OCI-LY7 (cell line): Measurements from ENCODE around the gene ICAM2. TPM values are rescaled to one million over a fixed set of nuclear protein-coding genes. Genes with fewer than 3 reads are reported as not detected.

Source experiments
- BruUV-seq: library from RNA; stranded (reverse); fragments of 400-500 nt; replicated peaks from 2 replicates; lab custom pipeline; 2021; lab: Mats Ljungman, UMichigan
- CTCF ChIA-PET: fragments of 300-600 bp; sonication (Branson Sonifier 250); formaldehyde crosslinking; loops from one replicate; lab custom pipeline; 2022; ENCODE audit warnings: antibody characterized with exemption; ENCODE audit not compliant: unreplicated experiment; lab: Charles Lee
- POLR2A ChIA-PET: fragments of 300-600 bp; sonication (Branson Sonifier 250); formaldehyde crosslinking; loops from one replicate; lab custom pipeline; 2022; ENCODE audit warnings: antibody characterized with exemption; lab: Charles Lee
- DNase-seq: peaks from one replicate; pipeline ENCODE4 v3.0.0-alpha.2; 2015; ENCODE audit warnings: low spot score
- H2AFZ ChIP-seq: fragments of 200-600 bp; sonication (generic), shearing (Covaris generic); 2 replicates; pipeline ENCODE4 v1.6.1; 2014; ENCODE audit warnings: mild to moderate bottlenecking, antibody characterized with exemption, low read length, moderate library complexity
- H3K27ac ChIP-seq: fragments of 200-600 bp; sonication (generic); 2 replicates; pipeline ENCODE4 v1.5.1; 2014; ENCODE audit warnings: mixed run types, low read depth, mild to moderate bottlenecking, moderate library complexity, low read length, inconsistent platforms; ENCODE audit not compliant: poor library complexity, severe bottlenecking
- H3K36me3 ChIP-seq: fragments of 200-600 bp; sonication (generic); 2 replicates; pipeline ENCODE4 v1.6.1; 2014; ENCODE audit warnings: mild to moderate bottlenecking, antibody characterized with exemption, low read length, moderate library complexity, mixed read lengths; ENCODE audit not compliant: insufficient read depth
- H3K4me1 ChIP-seq: fragments of 200-600 bp; sonication (generic); 2 replicates; pipeline ENCODE4 v1.5.1; 2014; ENCODE audit warnings: mild to moderate bottlenecking, low read length; ENCODE audit not compliant: insufficient read depth, poor library complexity, severe bottlenecking
- H3K4me2 ChIP-seq: fragments of 200-600 bp; sonication (generic); 2 replicates; pipeline ENCODE4 v1.6.1; 2014; ENCODE audit warnings: mild to moderate bottlenecking, low read length
- H3K4me3 ChIP-seq: fragments of 200-600 bp; sonication (generic); 2 replicates; pipeline ENCODE4 v1.5.1; 2014; ENCODE audit warnings: mild to moderate bottlenecking, low read depth, low read length; ENCODE audit not compliant: poor library complexity, severe bottlenecking
- H3K79me2 ChIP-seq: fragments of 200-600 bp; sonication (generic); 2 replicates; pipeline ENCODE4 v1.6.1; 2016; ENCODE audit warnings: low read depth, mild to moderate bottlenecking, low read length, moderate library complexity, mixed read lengths; ENCODE audit not compliant: insufficient read depth
- H3K9me2 ChIP-seq: fragments of 200-600 bp; sonication (generic); 2 replicates; pipeline ENCODE4 v1.6.1; 2016; ENCODE audit warnings: mild to moderate bottlenecking, low read length, mixed read lengths; ENCODE audit not compliant: insufficient read depth
- H3K9me3 ChIP-seq: fragments of 200-600 bp; sonication (generic); 2 replicates; pipeline ENCODE4 v1.6.1; 2014; ENCODE audit warnings: mild to moderate bottlenecking, mixed run types, low read length, mixed read lengths
- H4K20me1 ChIP-seq: fragments of 200-600 bp; sonication (generic); 2 replicates; pipeline ENCODE4 v1.6.1; 2014; ENCODE audit warnings: mild to moderate bottlenecking, antibody characterized with exemption, low read length, moderate library complexity, mixed read lengths; ENCODE audit not compliant: insufficient read depth
- CTCF ChIP-seq: fragments of 200-600 bp; sonication (generic); conservative IDR thresholded peaks from 2 replicates; pipeline ENCODE4 v1.5.1; 2014; ENCODE audit warnings: mild to moderate bottlenecking, antibody characterized with exemption, low read length, moderate library complexity, mixed read lengths
- EZH2phosphoT487 ChIP-seq: fragments of 200-600 bp; sonication (generic); IDR thresholded peaks from 2 replicates; pipeline ENCODE4 v1.6.1; 2018; ENCODE audit warnings: low read depth, borderline replicate concordance, mild to moderate bottlenecking, mixed run types, antibody characterized with exemption, low read length, moderate library complexity, mixed read lengths
- intact Hi-C: fragments of 100-400 bp; cut with micrococcal nuclease; formaldehyde crosslinking; loops from one replicate; pipeline ENCODE4 v1.10.0; 2022; ENCODE audit not compliant: unreplicated experiment
- total RNA-seq, 2 experiments: library from RNA; depleted of rRNA in 1 of 2; stranded (reverse); fragments of >200 nt in 1 of 2; shearing (Covaris generic) in 1 of 2; gene quantifications; 2 replicates each; pipeline ENCODE4 v1.2.3, GENCODE V29; 2014 to 2022

The ICAM2 gene
- total RNA-seq, 2 experiments from 2014 or later: 88.7 to 112 TPM

GRCh38 chr17:64025732-64026294 lies 5.4 kb upstream of the ICAM2 start:
- ChIA-PET POLR2A (interaction anchor here (0.6 to 1.4 kb wide), 4 partner anchors 9 to 119 kb away, joined by 3 read pairs; no protein-coding TSS in a partner anchor), CTCF (interaction anchor here (0.6 to 1.0 kb wide), 2 partner anchors 114 to 308 kb away, joined by 3 read pairs; no protein-coding TSS in a partner anchor)
- no peaks in the 10 kb centered on the region for H4K20me1 ChIP-seq
- DNase-seq: peak; percentile 91
- H3K9me3 ChIP-seq: no peaks in the 10 kb centered on the region
- H3K36me3 ChIP-seq: no peaks in the 10 kb centered on the region
- H3K79me2 ChIP-seq: no peaks in the 10 kb centered on the region
- H3K9me2 ChIP-seq: no peaks in the 10 kb centered on the region
- TF ChIP-seq CTCF (peak; percentile 98), EZH2phosphoT487 (no peak)
- H3K4me2 ChIP-seq: peak overlapping the region; percentile 61
- peak overlapping the region; percentile 64; the same call in 1 of the 2 replicates for H2AFZ ChIP-seq
- H3K4me1 ChIP-seq: peaks cover 73% of the 10 kb centered on the region
- peak overlapping the region; percentile 20 for H3K27ac ChIP-seq
- BruUV-seq: no TSS peak
- intact Hi-C loops: loop anchor here (1.0 to 5.0 kb wide), 3 partner anchors 75 to 256 kb away; partner anchors contain the start of gene CSHL1
- peak overlapping the region; percentile 20 for H3K4me3 ChIP-seq

- peak overlapping the region; percentile 61; the same call in 1 of the 2 replicates for H3K4me2 ChIP-seq
- POLR2A ChIA-PET: interaction anchor here (0.6 to 1.4 kb wide), 5 partner anchors 8 to 113 kb away, joined by 3 read pairs; no protein-coding TSS in a partner anchor
- no peaks in the 10 kb centered on the region for H3K9me3 ChIP-seq
- no TSS peak for BruUV-seq
- peak overlapping the region; percentile 64; the same call in 1 of the 2 replicates for H2AFZ ChIP-seq
- no peaks in the 10 kb centered on the region for H4K20me1 ChIP-seq
- H3K4me3 ChIP-seq: no peak overlapping the region
- H3K79me2 ChIP-seq: peaks cover 2% of the 10 kb centered on the region; the same call in 1 of the 2 replicates
- no peaks in the 10 kb centered on the region for H3K36me3 ChIP-seq
- peak overlapping the region; percentile 20 for H3K27ac ChIP-seq
- DNase-seq: no peak
- H3K4me1 ChIP-seq: peaks cover 75% of the 10 kb centered on the region
- intact Hi-C loops: loop anchor here (1.0 to 5.0 kb wide), 4 partner anchors 74 to 257 kb away; partner anchors contain the start of genes CD79B and CSHL1
- no peaks in the 10 kb centered on the region for H3K9me2 ChIP-seq
- no peak for TF ChIP-seq CTCF
- no peak for TF ChIP-seq EZH2phosphoT487
- CTCF ChIA-PET: interaction anchor here (0.6 to 1.1 kb wide), 6 partner anchors 33 to 308 kb away, joined by 3 to 5 read pairs (median 3); no protein-coding TSS in a partner anchor
Measured at GRCh38 chr17:64024781-64025731, 4.6 kb upstream of the ICAM2 start.
